Natural killer cell (primary cell): ENCODE results near the gene FRMPD1. TPM values are rescaled to one million over a fixed set of nuclear protein-coding genes. Genes with fewer than 3 reads are reported as not detected.

ENCODE experiments used
- ATAC-seq, 3 donors: fragments of 150-1000 bp in 2 of 3; fragments of 200-7000 bp in 1 of 3; cut with Tn5 transposase; 1 replicate in 1 of 3; 2 replicates in 2 of 3; pipeline ENCODE4 v1.10.0; 2021; ENCODE audit warnings: mild to moderate bottlenecking in 2 of 3, moderate library complexity in 2 of 3
- DNase-seq, 2 donors: peaks; one replicate each; pipeline versions ENCODE4 v3.0.0 to v3.0.0-alpha.2; 2013 to 2021; ENCODE audit warnings: mixed read lengths in 1 of 2
- H3K27ac ChIP-seq: one replicate; pipeline ENCODE4 v1.5.1; 2013; ENCODE audit warnings: mild to moderate bottlenecking, low read length
- H3K27me3 ChIP-seq: one replicate; pipeline ENCODE4 v1.6.1; 2013; ENCODE audit warnings: low read length; ENCODE audit not compliant: control insufficient read depth, insufficient read depth
- H3K36me3 ChIP-seq: one replicate; pipeline ENCODE4 v1.6.1; 2013; ENCODE audit warnings: low read length; ENCODE audit not compliant: control insufficient read depth, insufficient read depth
- H3K4me1 ChIP-seq: one replicate; pipeline ENCODE4 v1.6.1; 2013; ENCODE audit warnings: low read length; ENCODE audit not compliant: control insufficient read depth, insufficient read depth
- H3K4me3 ChIP-seq: one replicate; pipeline ENCODE4 v1.5.1; 2013; ENCODE audit warnings: low read length
- H3K9me3 ChIP-seq: one replicate; pipeline ENCODE4 v1.6.1; 2013; ENCODE audit warnings: low read length; ENCODE audit not compliant: control insufficient read depth, insufficient read depth
- H3K27ac Mint-ChIP-seq, 2 donors: one replicate each; pipeline ENCODE4 v1.8.0; 2022; ENCODE audit warnings: mild to moderate bottlenecking in 2 of 2, mixed read lengths in 2 of 2, moderate library complexity in 1 of 2
- H3K27me3 Mint-ChIP-seq, 2 donors: one replicate each; pipeline ENCODE4 v1.8.0; 2022; ENCODE audit warnings: low read depth in 2 of 2, mixed read lengths in 2 of 2
- H3K36me3 Mint-ChIP-seq: one replicate; pipeline ENCODE4 v1.8.0; 2022; ENCODE audit warnings: mixed read lengths
- H3K4me1 Mint-ChIP-seq, 2 donors: one replicate each; pipeline ENCODE4 v1.8.0; 2022; ENCODE audit warnings: mixed read lengths in 2 of 2
- H3K4me3 Mint-ChIP-seq: one replicate; pipeline ENCODE4 v1.8.0; 2022; ENCODE audit warnings: mild to moderate bottlenecking, moderate library complexity, mixed read lengths
- H3K9me3 Mint-ChIP-seq, 2 donors: one replicate each; pipeline ENCODE4 v1.8.0; 2022; ENCODE audit warnings: mixed read lengths in 2 of 2
- CTCF ChIP-seq: fragments of 200-600 bp; IDR thresholded peaks from one replicate; pipeline ENCODE4 v1.8.0; 2022; ENCODE audit warnings: antibody characterized with exemption
- WGBS: methylation state at CpG from one replicate; pipeline ENCODE4 v1.1.7; 2013; ENCODE audit warnings: missing lambda C conversion rate; ENCODE audit not compliant: insufficient coverage; 5-methylcytosine and 5-hydroxymethylcytosine counted together
- intact Hi-C: fragments of 100-400 bp; cut with micrococcal nuclease; formaldehyde crosslinking; loops from one replicate; pipeline ENCODE4 v1.14.2; 2022
- total RNA-seq, 4 donors: library from RNA; stranded (reverse); fragments of 120-200 nt in 1 of 4; gene quantifications; one replicate each; pipeline versions ENCODE4 v1.2.3 to v1.2.4, GENCODE V29; 2013 to 2022

Gene FRMPD1
- total RNA-seq, 3 donors from 2014 or later (not counting 1 experiment from before 2014, with no cell fraction given), result not detected

- no peak for DNase-seq
- Histone ChIP-seq H3K4me1 (no peaks in the 10 kb centered on the region), H3K36me3 (no peaks in the 10 kb centered on the region), H3K9me3 (no peaks in the 10 kb centered on the region), H3K27me3 (no peaks in the 10 kb centered on the region), H3K4me3 (no peak overlapping the region), H3K27ac (no peak overlapping the region)
- H3K27me3 Mint-ChIP-seq, result peaks cover 11 to 25% of the 10 kb centered on the region in 2 donors
- intact Hi-C loops, result no loop called here
- H3K4me3 Mint-ChIP-seq, result no peak overlapping the region
- no peaks in the 10 kb centered on the region for H3K9me3 Mint-ChIP-seq
- no peak overlapping the region for H3K27ac Mint-ChIP-seq
- 83% methylated on average over 1 of the region's 1 CpG for WGBS
- no peaks in the 10 kb centered on the region for H3K4me1 Mint-ChIP-seq
- ATAC-seq, result no peak
- no peaks in the 10 kb centered on the region for H3K36me3 Mint-ChIP-seq
- TF ChIP-seq CTCF, result no peak
Measured at GRCh38 chr9:37611961-37612360, 38.8 kb upstream of the FRMPD1 start.

GRCh38 chr9:37617161-37617560 lies 33.6 kb upstream of the FRMPD1 start:
- intact Hi-C loops, result no loop called here
- ATAC-seq, result no peak
- Mint-ChIP-seq H3K27ac (no peak overlapping the region), H3K9me3 (no peaks in the 10 kb centered on the region), H3K4me3 (no peak overlapping the region), H3K27me3 (peaks cover 0 to 7% of the 10 kb centered on the region in 2 donors), H3K4me1 (no peaks in the 10 kb centered on the region), H3K36me3 (no peaks in the 10 kb centered on the region)
- H3K27me3 ChIP-seq, result no peaks in the 10 kb centered on the region
- H3K27ac ChIP-seq, result no peak overlapping the region
- 91% methylated on average over 2 of the region's 2 CpGs for WGBS
- no peaks in the 10 kb centered on the region for H3K36me3 ChIP-seq
- no peaks in the 10 kb centered on the region for H3K4me1 ChIP-seq
- no peak for TF ChIP-seq CTCF
- H3K4me3 ChIP-seq, result no peak overlapping the region
- no peak for DNase-seq
- H3K9me3 ChIP-seq, result no peaks in the 10 kb centered on the region

GRCh38 chr9:37617832-37618231 lies 32.9 kb upstream of the FRMPD1 start:
- no peak overlapping the region for H3K4me3 Mint-ChIP-seq
- DNase-seq (no peak), ATAC-seq (no peak)
- no peaks in the 10 kb centered on the region for H3K9me3 Mint-ChIP-seq
- intact Hi-C loops, result no loop called here
- Histone ChIP-seq H3K27me3 (no peaks in the 10 kb centered on the region), H3K27ac (no peak overlapping the region), H3K4me1 (no peaks in the 10 kb centered on the region), H3K4me3 (no peak overlapping the region), H3K9me3 (no peaks in the 10 kb centered on the region), H3K36me3 (no peaks in the 10 kb centered on the region)
- H3K36me3 Mint-ChIP-seq, result no peaks in the 10 kb centered on the region
- 83% methylated on average over 4 of the region's 4 CpGs for WGBS
- no peak for TF ChIP-seq CTCF
- peaks cover 0 to 4% of the 10 kb centered on the region in 2 donors for H3K27me3 Mint-ChIP-seq
- H3K27ac Mint-ChIP-seq, result no peak overlapping the region
- H3K4me1 Mint-ChIP-seq, result no peaks in the 10 kb centered on the region

GRCh38 chr9:37618817-37619216 lies 31.9 kb upstream of the FRMPD1 start:
- intact Hi-C loops, result no loop called here
- H3K4me3 Mint-ChIP-seq, result no peak overlapping the region
- DNase-seq, result no peak
- H3K27ac ChIP-seq, result no peak overlapping the region
- no peaks in the 10 kb centered on the region for H3K36me3 Mint-ChIP-seq
- H3K9me3 ChIP-seq, result no peaks in the 10 kb centered on the region
- no peaks in the 10 kb centered on the region for H3K9me3 Mint-ChIP-seq
- no peaks in the 10 kb centered on the region for H3K36me3 ChIP-seq
- TF ChIP-seq CTCF, result no peak
- no peak overlapping the region for H3K27ac Mint-ChIP-seq
- WGBS, result 86% methylated on average over 4 of the region's 4 CpGs
- no peaks in the 10 kb centered on the region for H3K4me1 Mint-ChIP-seq
- ATAC-seq, result no peak
- H3K4me1 ChIP-seq, result no peaks in the 10 kb centered on the region
- no peaks in the 10 kb centered on the region for H3K27me3 ChIP-seq
- H3K27me3 Mint-ChIP-seq, result peaks cover 0 to 4% of the 10 kb centered on the region in 2 donors
- H3K4me3 ChIP-seq, result no peak overlapping the region
